ENCODE data around the gene FLYWCH2.

FLYWCH2 gene

DNA sequence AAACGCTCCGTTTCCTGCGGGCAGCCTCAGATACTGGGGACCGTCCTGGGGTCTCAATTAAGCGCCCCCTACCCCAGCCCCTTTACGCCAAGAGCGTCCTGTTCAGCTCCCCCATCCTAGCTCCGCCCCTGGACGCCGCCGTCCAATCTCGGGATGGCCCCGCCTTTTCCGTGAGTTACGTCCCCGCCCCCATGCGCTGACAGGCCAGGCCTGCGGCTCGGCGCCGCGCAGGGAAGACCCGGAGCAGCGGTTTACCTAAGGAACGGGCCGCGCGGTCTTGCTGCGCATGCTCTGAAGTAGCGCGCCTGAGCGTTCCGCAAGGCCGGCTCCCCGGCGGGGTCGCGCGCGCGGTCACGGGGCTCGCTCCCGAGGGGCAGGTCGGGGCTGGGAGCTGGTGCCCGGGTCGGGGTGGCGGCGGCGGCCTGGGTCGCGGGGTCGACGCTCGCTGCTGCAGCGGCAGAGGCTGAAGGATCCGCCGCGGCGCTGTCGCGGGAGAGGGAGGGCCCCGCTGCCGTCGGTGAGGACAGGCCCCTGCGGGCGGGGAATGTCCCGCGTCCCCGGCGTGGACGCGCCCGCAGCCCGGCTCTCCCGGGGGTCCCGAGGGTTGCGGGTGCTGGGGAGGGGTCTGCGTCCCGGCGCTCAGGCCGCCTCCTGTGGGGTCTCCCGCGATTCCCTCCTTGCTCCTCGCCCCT is 28.8 kb downstream of the FLYWCH2 start, which contains the start of gene FLYWCH1 (continued):
- TF ChIP-seq ZNF121 (tag by site-specific recombination; IDR thresholded peaks at IDR 0.05) = no peak
- TF ChIP-seq PATZ1 (tag by site-specific recombination; IDR thresholded peaks at IDR 0.05) = peak; percentile 65

DNA sequence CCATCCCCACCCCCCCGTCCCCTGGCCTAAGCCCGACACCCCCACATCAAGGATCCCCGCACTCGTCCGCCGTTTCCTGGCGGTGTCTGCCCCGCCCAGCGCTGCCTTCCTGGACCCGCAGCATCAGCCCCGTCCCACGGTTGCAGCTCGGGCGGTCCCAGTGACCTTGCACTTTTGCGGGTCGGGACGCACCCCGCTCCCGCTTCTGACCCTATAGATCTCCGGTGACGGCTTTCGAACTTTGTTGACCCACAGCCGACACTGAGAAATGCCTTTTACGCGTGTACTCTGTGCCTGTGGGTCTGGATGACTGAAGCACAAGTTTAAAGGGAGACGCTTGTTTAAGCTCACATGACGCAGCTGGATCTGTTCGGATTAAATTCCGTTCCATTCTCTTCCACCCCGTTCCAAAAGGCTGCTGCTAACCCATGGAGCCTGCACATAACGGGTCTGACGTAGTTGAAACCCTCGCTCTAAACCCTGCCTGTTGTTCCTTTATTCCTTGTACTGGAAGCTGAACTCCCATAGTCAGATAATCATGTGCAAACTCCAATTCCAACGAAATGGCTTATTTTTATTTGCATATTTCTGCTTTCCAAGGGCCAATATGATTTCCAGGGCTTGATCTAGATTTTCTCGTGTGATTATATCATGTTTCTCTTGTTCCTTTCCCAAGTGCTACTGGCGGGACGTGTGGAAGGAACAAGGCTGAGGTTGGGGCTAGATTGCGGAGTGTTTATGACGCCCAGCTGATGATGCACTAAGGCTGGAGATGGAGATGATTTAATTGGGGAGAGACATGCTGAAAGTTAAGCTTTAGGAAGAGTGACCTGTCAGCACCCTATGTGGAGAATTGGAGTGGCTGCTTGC is 29.6 kb downstream of the FLYWCH2 start:
- Histone ChIP-seq H3K4me3 (ENCODE audit: low read depth, low read length) (peak overlapping the region; percentile 58), H3K27ac (ENCODE audit: extremely low read depth, low read depth, low read length) (peak overlapping the region; percentile 54; the same call in 1 of the 2 replicates), H3K36me3 (ENCODE audit: control insufficient read depth in 2 of 2, insufficient read depth in 1 of 2, low read length in 2 of 2) (peaks cover 0 to 7% of the 10 kb centered on the region in 2 experiments; a peak in 2 of 3 replicates), H3K9me3 (ENCODE audit: control insufficient read depth, insufficient read depth, low read depth, low read length) (no peaks in the 10 kb centered on the region), H3K4me1 (ENCODE audit: control insufficient read depth, insufficient read depth, low read length) (0 out of 2 replicates have a peak, but pooled peaks cover 4% of the 10 kb centered on the region)
- ChIA-PET POLR2A (interaction anchor here (1.2 to 2.3 kb wide), 5 partner anchors 30 to 230 kb away, joined by 4 to 15 read pairs (median 4); partner anchors contain the start of genes FLYWCH2, KCTD5 and KREMEN2), CTCF (interaction anchor here (0.6 to 2.4 kb wide), 8 partner anchors 12 to 1063 kb away, joined by 3 to 20 read pairs (median 4); no protein-coding TSS in a partner anchor)
- TF ChIP-seq PRDM1 (tag by site-specific recombination; IDR thresholded peaks at IDR 0.05) (peak; percentile 62), ZBTB17 (tag by site-specific recombination; IDR thresholded peaks at IDR 0.05) (peak; percentile 88), PRDM10 (tag by site-specific recombination; IDR thresholded peaks at IDR 0.05) (peak; percentile 34; the same call in 1 of the 2 replicates), ZBTB21 (tag by site-specific recombination; IDR thresholded peaks at IDR 0.05) (peak; percentile 35; the same call in 1 of the 2 replicates), PRDM4 (tag by site-specific recombination; IDR thresholded peaks at IDR 0.05) (0 out of 2 replicates have a peak, but pooled peaks have one; percentile 18), ZFP37 (tag by site-specific recombination; IDR thresholded peaks at IDR 0.05) (0 out of 2 replicates have a peak, but pooled peaks have one; percentile 40), ZNF24 (tag by site-specific recombination; IDR thresholded peaks at IDR 0.05) (0 out of 2 replicates have a peak, but pooled peaks have one; percentile 46), ZBTB7A (tag by site-specific recombination; IDR thresholded peaks at IDR 0.05; ENCODE audit: low read depth) (no peak), TSHZ1 (tag by site-specific recombination; IDR thresholded peaks at IDR 0.05; ENCODE audit: borderline replicate concordance) (no peak), ZEB2 (tag by site-specific recombination; IDR thresholded peaks at IDR 0.05) (0 out of 2 replicates have a peak, but pooled peaks have one; percentile 27), ATF2 (tag by site-specific recombination; IDR thresholded peaks at IDR 0.05; ENCODE audit: low read depth) (peak; percentile 24; the same call in 1 of the 2 replicates), ZNF600 (tag by site-specific recombination; IDR thresholded peaks at IDR 0.05) (peak; percentile 94), ZNF335 (tag by site-specific recombination; conservative IDR thresholded peaks at IDR 0.05) (peak; percentile 50), ZNF529 (tag by site-specific recombination; IDR thresholded peaks at IDR 0.05; ENCODE audit: insufficient replicate concordance) (no peak), RBAK (tag by site-specific recombination; IDR thresholded peaks at IDR 0.05) (no peak), KLF1 (tag by site-specific recombination; IDR thresholded peaks at IDR 0.05) (peak; percentile 29; the same call in 1 of the 2 replicates), ZNF830 (tag by site-specific recombination; IDR thresholded peaks at IDR 0.05; ENCODE audit: low read depth) (no peak)

Data from HEK293 (cell line).